HG03342 (cell line): ENCODE data around the gene DIP2C.
"Not testable (repeated sequence)": the region's sequence is repeated elsewhere in the genome, so short reads cannot be mapped to it uniquely, and the experiment has no call there.

ENCODE experiments used
- ATAC-seq: cut with Tn5 transposase; IDR thresholded peaks from one replicate; pipeline ENCODE4 v1.9.1; 2021; ENCODE audit warnings: mild to moderate bottlenecking, moderate library complexity; ENCODE audit not compliant: unreplicated experiment

Gene DIP2C

GRCh38 chr10:600876-601659 is 88.4 kb downstream of the DIP2C start:
- no peak for ATAC-seq

DNA sequence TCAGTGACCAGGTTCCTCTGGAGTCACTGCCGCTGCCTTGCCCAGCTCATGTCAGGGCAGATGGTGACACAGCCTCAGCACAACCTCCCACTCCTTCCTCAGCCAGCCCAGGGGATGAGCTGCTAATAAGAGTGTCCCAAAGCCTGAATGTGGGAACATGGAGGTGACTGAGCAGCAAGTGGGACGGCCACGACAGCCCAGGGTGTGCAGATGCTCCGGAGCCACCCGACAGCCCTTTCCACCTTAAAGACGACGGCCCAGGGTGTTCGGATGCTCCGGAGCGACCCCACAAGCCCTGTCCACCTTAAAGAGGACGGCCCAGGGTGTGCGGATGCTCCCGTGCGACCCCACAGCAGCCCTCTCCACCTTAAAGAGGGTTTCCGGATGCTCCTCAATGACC is 89.2 kb downstream of the DIP2C start:
- ATAC-seq = no peak

GRCh38 chr10:599767-600166 is 89.7 kb downstream of the DIP2C start:
- no peak for ATAC-seq

GRCh38 chr10:598415-599170 is 90.9 kb downstream of the DIP2C start:
- no peak for ATAC-seq

- no peak for ATAC-seq
Measured at GRCh38 chr10:597976-598375, 91.5 kb downstream of the DIP2C start.

- ATAC-seq = no peak
Measured at GRCh38 chr10:596725-597345, 92.6 kb downstream of the DIP2C start.

DNA sequence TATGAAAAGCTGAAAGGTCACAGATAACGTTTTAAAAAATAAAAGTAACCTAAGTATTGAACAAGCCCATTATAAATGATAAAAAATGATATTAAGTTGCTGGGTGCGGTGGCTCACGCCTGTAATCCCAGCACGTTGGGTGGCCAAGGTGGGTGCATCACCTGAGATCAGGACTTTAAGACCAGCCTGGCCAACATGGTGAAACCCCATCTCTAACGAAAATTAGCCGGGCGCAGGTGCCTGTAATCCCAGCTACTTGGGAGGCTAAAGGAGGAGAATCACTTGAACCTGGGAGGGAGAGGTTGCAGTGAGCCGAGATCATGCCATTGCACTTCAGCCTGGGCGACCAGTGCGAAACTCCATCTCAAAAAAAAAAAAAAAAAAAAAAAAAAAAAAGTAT is 93.3 kb downstream of the DIP2C start:
- ATAC-seq = not testable (repeated sequence)

DNA sequence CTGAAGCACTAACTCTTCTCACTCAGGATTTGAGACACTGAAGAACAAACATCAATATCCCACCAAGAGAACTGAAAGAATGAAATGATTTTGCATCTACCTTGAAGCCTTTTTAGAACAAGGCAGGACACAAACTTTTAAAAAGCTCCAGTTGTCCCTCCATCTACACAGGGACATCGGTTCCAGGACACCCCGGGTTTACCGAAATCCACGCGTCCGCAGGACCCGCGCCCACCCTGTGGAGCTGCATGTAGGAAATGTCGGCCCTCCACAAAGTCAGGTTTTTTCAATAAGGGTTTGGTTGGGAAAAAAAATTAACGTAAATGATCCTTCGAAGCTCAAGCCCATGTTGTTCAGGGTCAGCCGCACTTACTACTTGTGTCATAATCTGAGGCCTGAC is 94.0 kb downstream of the DIP2C start:
- ATAC-seq = no peak

DNA sequence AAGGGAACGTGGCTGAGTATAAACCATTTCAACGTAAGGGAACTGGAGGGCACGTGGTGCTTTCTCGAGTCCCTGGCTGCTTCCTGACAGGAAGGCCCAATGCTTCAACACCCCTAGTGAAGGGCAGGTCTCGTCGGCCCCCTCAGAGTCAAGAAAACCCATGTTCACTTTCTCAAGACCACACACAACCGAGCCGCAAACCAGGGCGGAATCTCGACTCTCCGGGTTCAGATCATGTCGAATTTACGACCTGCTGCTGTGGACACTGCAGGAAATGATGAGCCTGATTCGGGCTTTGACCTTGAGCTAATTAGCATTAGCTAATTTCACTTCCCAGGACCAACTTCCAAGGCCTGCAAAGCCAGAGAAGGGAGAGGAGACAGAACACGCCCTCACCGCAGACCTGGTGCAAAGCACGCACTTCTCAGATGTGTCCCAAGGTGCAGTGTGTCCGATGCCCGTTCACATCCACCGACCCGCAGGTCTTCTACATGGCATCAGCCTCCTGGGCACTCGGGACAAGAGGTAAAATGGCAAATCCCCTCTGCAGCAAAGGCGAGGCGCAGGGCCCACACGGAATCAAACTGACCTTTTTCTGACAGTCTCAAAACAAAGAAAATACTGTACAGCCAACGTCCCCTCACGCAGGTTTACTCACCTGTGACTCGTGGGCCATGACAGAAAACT is 94.7 kb downstream of the DIP2C start:
- ATAC-seq = no peak

DNA sequence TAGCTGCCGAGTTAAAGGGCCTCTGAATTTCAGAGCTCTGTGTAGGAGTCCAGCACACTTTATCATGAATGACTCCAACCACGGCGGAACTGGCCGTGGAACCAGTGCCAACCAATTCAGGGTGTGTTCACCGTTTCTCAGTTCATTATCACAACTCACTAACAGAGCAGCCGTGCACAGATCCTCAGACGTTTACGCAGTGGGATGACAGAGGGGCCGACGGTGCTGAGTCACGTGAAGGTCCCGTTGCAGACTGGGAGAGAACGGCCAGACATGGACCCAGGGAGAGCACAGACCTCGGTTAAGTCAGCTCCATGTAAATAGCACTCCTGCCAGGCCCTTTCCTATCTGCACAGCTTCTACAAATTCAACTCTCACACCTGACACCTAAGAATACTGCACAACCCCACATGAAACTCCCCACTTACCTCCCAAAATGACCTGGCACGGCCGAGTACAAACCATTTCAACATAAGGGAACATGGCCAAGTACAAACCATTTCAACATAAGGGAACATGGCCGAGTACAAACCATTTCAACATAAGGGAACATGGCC is 95.5 kb downstream of the DIP2C start:
- ATAC-seq = no peak

DNA sequence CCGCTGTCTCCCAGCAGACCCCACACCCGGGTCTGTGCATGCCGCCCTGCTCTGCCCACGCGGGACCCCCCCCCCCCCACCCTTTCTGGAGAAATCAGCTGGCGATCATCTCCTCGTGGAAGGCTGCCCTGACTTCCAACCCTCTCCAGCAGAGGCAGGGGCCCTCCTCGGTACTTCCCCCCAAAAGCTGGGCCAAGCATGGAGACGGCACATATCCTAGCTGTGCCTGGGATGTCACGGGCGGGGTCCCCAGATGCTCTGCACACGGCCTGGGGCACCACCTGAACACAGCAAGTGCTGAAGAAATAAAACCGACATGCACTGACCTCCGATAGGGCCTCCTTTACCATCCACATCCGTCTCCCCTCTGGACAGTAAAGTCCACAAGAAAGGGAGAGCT is 96.0 kb downstream of the DIP2C start:
- ATAC-seq = no peak

DNA sequence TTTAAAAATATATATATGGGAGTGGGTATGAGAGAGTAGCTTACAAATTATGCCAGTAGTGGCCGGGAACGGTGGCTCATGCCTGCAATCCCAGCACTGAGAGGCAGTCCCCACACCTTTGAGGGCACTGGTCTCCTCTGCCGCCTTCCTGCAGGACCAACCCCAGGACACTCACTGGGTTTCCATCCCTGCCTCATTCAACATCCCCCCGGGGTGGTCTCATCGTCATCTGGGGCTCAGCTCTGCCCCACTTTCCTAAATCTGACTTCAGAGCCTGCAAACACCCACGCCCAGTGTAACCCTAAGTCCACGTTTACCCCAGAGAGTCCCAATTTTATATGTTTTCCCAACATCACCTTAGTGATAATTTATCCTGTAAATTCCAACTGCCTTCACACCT is 96.5 kb downstream of the DIP2C start:
- no peak for ATAC-seq

DNA sequence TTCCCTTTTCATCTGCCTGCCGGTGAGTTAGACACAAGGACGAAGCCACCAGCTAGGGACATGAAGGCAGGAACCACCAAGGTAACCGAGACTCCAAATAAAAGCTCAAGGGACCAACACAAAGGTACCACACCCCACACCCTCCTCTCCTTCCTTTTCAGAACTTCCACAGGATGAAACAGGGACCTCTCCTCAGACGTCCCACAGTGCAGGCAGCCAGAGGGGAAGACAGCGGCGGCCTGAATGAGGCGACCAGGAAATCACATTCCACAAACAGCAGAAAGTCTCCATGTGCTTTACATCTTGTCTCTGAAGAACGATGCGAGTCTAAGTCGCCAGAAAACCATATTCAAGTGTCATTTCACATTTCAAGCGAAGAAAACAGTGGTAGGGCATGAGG is 97.8 kb downstream of the DIP2C start:
- ATAC-seq = no peak

- ATAC-seq = no peak
Measured at GRCh38 chr10:590721-591120, 98.7 kb downstream of the DIP2C start.

GRCh38 chr10:589961-590680 is 99.3 kb downstream of the DIP2C start:
- ATAC-seq = no peak

- no peak for ATAC-seq
Measured at GRCh38 chr10:588246-589165, 101.0 kb downstream of the DIP2C start.

GRCh38 chr10:586716-587115 is 102.8 kb downstream of the DIP2C start:
- no peak for ATAC-seq

- ATAC-seq = no peak
Measured at GRCh38 chr10:586151-586550, 103.3 kb downstream of the DIP2C start.

GRCh38 chr10:585502-585901 is 104.0 kb downstream of the DIP2C start:
- no peak for ATAC-seq
